Measurements from ENCODE around the gene TGFBR2. TPM values are rescaled to one million over a fixed set of nuclear protein-coding genes. Genes with fewer than 3 reads are reported as not detected.

The TGFBR2 gene
- total and polyA plus RNA-seq, 2 of the 13 experiments (the other 11 are each of a cell fraction or from before 2014, with no cell fraction given), result 82.2 to 187 TPM

DNA sequence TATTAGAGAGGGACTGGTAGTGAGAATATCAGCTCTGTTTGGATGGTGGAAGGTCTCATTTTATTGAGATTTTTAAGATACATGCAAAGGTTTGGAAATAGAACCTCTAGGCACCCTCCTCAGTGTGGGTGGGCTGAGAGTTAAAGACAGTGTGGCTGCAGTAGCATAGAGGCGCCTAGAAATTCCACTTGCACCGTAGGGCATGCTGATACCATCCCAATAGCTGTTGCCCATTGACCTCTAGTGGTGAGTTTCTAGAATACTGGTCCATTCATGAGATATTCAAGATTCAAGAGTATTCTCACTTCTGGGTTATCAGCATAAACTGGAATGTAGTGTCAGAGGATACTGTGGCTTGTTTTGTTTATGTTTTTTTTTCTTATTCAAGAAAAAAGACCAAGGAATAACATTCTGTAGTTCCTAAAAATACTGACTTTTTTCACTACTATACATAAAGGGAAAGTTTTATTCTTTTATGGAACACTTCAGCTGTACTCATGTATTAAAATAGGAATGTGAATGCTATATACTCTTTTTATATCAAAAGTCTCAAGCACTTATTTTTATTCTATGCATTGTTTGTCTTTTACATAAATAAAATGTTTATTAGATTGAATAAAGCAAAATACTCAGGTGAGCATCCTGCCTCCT lies 87.2 kb downstream of the TGFBR2 start (continued):
- TF ChIP-seq, protein P1, sequence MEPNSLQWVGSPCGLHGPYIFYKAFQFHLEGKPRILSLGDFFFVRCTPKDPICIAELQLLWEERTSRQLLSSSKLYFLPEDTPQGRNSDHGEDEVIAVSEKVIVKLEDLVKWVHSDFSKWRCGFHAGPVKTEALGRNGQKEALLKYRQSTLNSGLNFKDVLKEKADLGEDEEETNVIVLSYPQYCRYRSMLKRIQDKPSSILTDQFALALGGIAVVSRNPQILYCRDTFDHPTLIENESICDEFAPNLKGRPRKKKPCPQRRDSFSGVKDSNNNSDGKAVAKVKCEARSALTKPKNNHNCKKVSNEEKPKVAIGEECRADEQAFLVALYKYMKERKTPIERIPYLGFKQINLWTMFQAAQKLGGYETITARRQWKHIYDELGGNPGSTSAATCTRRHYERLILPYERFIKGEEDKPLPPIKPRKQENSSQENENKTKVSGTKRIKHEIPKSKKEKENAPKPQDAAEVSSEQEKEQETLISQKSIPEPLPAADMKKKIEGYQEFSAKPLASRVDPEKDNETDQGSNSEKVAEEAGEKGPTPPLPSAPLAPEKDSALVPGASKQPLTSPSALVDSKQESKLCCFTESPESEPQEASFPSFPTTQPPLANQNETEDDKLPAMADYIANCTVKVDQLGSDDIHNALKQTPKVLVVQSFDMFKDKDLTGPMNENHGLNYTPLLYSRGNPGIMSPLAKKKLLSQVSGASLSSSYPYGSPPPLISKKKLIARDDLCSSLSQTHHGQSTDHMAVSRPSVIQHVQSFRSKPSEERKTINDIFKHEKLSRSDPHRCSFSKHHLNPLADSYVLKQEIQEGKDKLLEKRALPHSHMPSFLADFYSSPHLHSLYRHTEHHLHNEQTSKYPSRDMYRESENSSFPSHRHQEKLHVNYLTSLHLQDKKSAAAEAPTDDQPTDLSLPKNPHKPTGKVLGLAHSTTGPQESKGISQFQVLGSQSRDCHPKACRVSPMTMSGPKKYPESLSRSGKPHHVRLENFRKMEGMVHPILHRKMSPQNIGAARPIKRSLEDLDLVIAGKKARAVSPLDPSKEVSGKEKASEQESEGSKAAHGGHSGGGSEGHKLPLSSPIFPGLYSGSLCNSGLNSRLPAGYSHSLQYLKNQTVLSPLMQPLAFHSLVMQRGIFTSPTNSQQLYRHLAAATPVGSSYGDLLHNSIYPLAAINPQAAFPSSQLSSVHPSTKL (CRISPR knock-in tag; IDR thresholded peaks at IDR 0.05), result peak; percentile 22; the same call in 1 of the 2 replicates
- TF ChIP-seq, protein P2, sequence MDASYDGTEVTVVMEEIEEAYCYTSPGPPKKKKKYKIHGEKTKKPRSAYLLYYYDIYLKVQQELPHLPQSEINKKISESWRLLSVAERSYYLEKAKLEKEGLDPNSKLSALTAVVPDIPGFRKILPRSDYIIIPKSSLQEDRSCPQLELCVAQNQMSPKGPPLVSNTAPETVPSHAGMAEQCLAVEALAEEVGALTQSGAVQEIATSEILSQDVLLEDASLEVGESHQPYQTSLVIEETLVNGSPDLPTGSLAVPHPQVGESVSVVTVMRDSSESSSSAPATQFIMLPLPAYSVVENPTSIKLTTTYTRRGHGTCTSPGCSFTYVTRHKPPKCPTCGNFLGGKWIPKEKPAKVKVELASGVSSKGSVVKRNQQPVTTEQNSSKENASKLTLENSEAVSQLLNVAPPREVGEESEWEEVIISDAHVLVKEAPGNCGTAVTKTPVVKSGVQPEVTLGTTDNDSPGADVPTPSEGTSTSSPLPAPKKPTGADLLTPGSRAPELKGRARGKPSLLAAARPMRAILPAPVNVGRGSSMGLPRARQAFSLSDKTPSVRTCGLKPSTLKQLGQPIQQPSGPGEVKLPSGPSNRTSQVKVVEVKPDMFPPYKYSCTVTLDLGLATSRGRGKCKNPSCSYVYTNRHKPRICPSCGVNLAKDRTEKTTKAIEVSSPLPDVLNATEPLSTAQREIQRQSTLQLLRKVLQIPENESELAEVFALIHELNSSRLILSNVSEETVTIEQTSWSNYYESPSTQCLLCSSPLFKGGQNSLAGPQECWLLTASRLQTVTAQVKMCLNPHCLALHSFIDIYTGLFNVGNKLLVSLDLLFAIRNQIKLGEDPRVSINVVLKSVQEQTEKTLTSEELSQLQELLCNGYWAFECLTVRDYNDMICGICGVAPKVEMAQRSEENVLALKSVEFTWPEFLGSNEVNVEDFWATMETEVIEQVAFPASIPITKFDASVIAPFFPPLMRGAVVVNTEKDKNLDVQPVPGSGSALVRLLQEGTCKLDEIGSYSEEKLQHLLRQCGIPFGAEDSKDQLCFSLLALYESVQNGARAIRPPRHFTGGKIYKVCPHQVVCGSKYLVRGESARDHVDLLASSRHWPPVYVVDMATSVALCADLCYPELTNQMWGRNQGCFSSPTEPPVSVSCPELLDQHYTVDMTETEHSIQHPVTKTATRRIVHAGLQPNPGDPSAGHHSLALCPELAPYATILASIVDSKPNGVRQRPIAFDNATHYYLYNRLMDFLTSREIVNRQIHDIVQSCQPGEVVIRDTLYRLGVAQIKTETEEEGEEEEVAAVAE (CRISPR knock-in tag; IDR thresholded peaks at IDR 0.05; ENCODE audit: borderline replicate concordance), result no peak
- TF ChIP-seq ZNF264 (CRISPR knock-in tag; IDR thresholded peaks at IDR 0.05) (no peak), ZNF256 (CRISPR knock-in tag; conservative IDR thresholded peaks at IDR 0.05) (no peak)

Measured in HepG2 (cell line).